T-helper 22 cell (primary cell): ENCODE results near the gene RAB11FIP5.
"Not testable (repeated sequence)": the region's sequence is repeated elsewhere in the genome, so short reads cannot be mapped to it uniquely, and the experiment has no call there.

Experiments used
- DNase-seq: peaks from one replicate; pipeline ENCODE4 v3.0.0-alpha.2; 2020; ENCODE audit warnings: low read depth

Gene RAB11FIP5

GRCh38 chr2:73112913-73113854 lies at the start of gene RAB11FIP5:
Gene RAB11FIP5, minus strand, starts transcription at chr2:73112948. Its CDS starts 171 bp downstream, at chr2:73112777.
- DNase-seq, result peak; percentile 77

- DNase-seq, result no peak
Observed at GRCh38 chr2:73156539-73157124, 43.9 kb upstream of the RAB11FIP5 start.

GRCh38 chr2:73142937-73143336 lies 30.2 kb upstream of the RAB11FIP5 start:
- no peak for DNase-seq

- DNase-seq, result no peak
Observed at GRCh38 chr2:73141896-73142295, 29.1 kb upstream of the RAB11FIP5 start.

GRCh38 chr2:73135236-73135635 lies 22.5 kb upstream of the RAB11FIP5 start:
- DNase-seq, result no peak

GRCh38 chr2:73134471-73134870 lies 21.7 kb upstream of the RAB11FIP5 start:
- no peak for DNase-seq

- DNase-seq, result no peak
Observed at GRCh38 chr2:73133566-73134197, 20.9 kb upstream of the RAB11FIP5 start.

GRCh38 chr2:73131807-73132206 lies 19.1 kb upstream of the RAB11FIP5 start:
- no peak for DNase-seq

- no peak for DNase-seq
Observed at GRCh38 chr2:73130790-73131189, 18.0 kb upstream of the RAB11FIP5 start.

GRCh38 chr2:73128841-73129535 lies 16.2 kb upstream of the RAB11FIP5 start:
- no peak for DNase-seq

- no peak for DNase-seq
Observed at GRCh38 chr2:73122536-73122935, 9.8 kb upstream of the RAB11FIP5 start.

- not testable (repeated sequence) for DNase-seq
Observed at GRCh38 chr2:73119611-73120239, 7.0 kb upstream of the RAB11FIP5 start.

- DNase-seq, result no peak
Observed at GRCh38 chr2:73117441-73117840, 4.7 kb upstream of the RAB11FIP5 start.

- DNase-seq, result no peak
Observed at GRCh38 chr2:73116182-73116960, 3.6 kb upstream of the RAB11FIP5 start.

GRCh38 chr2:73114273-73114867 lies 1.6 kb upstream of the RAB11FIP5 start:
- DNase-seq, result no peak

GRCh38 chr2:73112026-73112912 lies 479 bp downstream of the RAB11FIP5 start:
- no peak for DNase-seq

GRCh38 chr2:73111073-73112025 lies 1.4 kb downstream of the RAB11FIP5 start:
- DNase-seq, result no peak
